GM18907 (cell line): Measurements from ENCODE around the gene FKBP5.
"Not testable (repeated sequence)": the region's sequence is repeated elsewhere in the genome, so short reads cannot be mapped to it uniquely, and the experiment has no call there.

Source experiments
- ATAC-seq: cut with Tn5 transposase; IDR thresholded peaks from one replicate; pipeline ENCODE4 v1.9.1; 2021; ENCODE audit warnings: mild to moderate bottlenecking, moderate library complexity; ENCODE audit not compliant: unreplicated experiment

The FKBP5 gene

GRCh38 chr6:35553315-35553714 lies 135.4 kb downstream of the FKBP5 start:
- ATAC-seq, result no peak

DNA sequence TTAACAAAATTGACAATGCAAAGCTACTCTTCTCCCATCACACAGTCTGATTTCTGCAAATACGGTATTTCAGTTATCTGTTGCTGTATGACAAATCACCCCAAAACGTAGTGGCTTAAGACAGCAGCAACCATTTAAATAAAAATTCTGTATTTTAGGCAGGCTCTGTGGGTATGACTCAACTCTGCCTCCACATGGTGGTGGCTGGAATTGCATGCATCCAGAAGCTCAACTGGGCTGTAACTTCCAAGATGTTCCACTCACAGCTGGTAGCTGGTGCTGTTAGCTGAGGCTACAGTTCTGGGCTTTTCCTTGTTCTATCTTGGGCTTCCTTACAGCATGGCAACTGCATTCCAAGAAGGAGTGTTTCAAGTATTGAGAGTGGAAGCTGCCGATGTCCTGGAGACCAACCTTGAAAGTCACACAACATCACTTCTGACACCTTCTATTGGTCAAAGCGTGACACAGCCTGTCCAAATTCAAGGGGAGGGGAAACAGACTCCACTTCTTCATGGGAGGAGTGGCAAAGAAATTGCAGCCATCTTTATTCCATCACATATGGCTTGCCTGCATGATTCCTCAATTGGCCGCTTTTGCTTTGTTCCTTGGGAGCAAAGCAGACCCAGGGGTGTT lies 136.3 kb downstream of the FKBP5 start:
- no peak for ATAC-seq

- no peak for ATAC-seq
Observed at GRCh38 chr6:35550437-35550836, 138.3 kb downstream of the FKBP5 start.

GRCh38 chr6:35547676-35548075 lies 141.0 kb downstream of the FKBP5 start:
- ATAC-seq, result no peak

DNA sequence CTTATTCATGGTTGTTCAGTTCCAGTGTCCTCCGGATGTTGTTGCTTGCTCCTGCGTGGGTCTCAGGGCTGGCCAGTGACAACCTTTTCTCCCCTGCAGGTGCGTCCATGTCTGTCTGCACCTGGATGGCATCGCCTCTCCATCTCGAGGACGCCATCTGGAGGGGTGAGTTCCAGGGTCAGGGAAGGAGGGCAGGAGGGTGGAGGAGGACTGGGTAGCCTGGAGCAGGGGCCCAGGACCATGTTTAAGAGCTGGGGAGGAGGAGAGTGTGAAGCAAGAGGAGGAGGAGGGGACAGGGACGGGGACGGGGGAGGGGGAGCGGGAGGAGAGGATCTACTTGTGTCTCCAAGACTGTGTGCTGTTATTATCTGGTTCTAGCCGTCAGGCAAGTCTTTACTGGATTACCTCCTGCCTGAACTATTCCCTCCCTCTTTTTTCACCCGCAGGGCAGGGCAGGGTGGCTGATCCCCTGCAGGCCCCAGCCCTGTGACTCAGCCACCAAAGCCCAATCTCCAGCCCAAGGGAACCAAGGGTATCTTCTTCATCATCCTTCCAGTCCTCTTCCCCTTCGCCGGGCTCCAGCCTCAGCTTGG lies 143.8 kb downstream of the FKBP5 start:
- ATAC-seq, result no peak

DNA sequence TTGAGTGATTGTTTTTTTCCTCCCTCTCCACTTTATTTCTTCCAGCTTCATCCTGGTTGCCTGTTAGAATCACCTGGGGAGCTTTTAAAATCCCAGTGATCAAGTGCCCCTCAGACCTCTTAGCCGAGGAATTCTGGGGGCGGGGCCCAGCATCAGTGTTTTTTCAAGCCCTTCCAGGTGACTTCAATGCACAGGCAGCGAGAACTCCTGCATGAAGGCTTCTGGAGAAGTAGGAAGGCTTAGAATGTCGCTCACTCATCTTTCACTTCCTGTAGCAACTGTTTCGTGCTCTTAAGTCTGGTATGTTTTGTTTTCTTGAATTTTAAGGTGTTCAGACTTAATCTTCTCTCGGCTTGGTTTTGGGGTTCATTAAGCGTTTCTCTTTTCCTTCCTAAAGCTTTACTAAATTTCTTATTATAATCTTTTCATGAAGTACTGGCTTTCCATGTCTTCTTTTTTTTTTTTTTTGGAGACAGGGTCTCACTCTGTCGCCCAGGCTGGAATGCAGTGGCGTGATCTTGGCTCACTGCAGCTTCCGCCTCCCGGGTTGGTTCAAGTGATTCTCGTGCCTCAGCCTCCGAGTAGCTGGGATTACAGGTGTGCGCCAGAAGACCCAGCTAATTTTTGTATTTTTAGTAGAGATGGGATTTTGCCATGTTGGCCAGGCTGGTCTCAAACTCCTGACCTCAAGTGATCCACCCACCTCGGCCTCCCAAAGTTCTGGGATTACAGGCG lies 145.1 kb downstream of the FKBP5 start:
- ATAC-seq, result no peak

GRCh38 chr6:35541836-35542235 lies 146.9 kb downstream of the FKBP5 start:
- no peak for ATAC-seq

DNA sequence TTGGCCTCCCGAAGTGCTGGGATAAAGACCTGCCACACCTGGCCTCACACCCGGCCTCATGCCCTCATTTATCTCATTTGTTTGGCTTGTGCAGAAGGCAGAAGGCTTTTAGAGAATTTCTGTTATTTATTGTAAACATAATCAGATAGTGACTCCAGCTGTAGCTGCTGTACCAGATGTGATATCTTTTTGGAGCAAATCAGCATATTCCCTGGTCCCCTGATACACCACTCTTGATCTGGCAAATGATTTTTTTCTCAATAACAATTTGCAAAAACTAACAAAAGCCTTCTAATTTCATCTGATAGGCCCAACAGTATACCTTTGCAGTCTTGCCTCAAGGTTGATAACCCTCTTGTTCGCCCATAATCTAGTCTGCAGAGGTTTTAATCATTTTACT lies 149.5 kb downstream of the FKBP5 start:
- ATAC-seq, result no peak

DNA sequence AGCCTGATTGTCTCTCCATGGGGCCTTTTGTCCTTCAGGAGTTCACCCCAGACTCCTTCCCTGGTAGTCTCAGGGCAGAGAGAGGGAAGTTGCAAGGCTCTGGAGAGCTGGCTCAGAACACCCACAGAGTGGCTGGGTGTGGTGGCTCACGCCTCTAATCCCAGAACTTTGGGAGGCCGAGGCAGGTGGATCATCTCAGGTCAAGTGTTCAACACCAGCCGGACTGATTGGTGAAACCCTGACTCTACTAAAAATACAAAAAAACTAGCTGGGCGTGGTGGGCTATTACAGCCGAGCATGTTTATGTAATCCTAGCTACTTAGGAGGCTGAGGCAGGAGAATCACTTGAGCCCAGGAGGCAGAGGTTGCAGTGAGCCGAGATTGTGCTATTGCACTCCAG lies 152.9 kb downstream of the FKBP5 start:
- not testable (repeated sequence) for ATAC-seq

DNA sequence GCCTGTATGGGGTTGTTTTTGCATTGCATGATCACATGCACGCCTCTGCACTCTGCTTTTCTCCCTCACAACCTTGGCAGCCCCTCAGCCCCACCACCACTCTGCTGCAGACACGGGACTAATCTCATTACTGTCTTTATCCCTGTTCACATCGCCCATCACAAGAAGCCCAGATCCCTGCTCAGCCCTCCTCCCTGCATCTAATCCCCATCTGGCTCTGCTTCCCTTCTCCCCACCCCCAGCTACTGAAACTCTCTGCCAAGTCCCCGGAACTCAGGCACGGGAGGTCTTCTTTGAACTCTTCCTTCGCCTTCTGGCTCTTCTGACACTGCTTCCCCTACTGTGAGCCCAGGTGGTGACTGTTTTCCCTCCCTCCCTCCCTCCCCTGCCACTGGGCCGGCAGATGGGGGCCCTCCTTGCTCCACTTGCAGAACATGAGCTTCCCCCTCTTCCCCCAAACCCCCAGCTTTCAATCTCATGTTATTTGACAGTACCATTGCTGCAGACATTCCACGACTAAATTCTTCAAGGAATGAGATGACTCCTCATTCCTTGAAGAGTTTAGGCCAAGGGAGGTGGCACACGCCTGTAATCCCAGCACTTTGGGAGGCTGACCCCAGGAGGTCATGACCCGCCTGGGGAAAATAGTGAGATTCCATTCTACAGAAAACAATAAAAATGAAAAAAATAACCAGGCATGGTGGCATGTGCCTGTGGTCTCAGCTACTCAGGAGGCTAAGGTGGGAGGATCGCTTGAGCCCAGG lies 154.1 kb downstream of the FKBP5 start:
- ATAC-seq, result no peak

GRCh38 chr6:35533981-35534380 lies 154.7 kb downstream of the FKBP5 start:
- ATAC-seq, result no peak

- no peak for ATAC-seq
Observed at GRCh38 chr6:35532126-35532525, 156.6 kb downstream of the FKBP5 start.

DNA sequence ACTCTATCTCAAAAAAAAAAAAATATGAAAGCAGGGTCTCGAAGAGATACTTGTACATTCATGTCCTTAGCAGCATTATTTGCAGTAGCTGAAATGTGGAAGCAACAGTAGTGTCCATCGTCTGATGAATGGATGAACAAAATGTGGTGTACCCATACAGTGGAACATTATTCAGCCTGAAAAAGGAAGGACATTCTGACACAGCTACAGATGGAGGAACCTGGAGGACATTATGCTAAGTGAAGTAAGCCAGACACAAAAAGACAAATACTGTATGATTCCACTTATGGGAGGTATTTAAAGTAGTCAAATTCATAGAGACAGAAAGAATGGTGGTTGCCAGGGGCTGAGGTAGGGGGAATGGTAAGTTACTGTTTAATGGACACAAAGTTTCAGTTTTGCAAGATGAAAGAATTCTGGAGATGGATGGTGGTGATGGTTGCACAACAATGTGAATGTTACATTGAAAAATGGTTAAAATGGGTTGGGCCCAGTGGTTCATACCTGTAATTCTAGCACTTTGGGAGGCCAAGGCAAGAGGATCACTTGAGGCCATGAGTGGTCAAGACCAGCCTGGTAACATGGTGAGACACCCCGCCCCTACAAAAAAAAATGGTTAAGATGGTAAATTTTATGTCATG lies 164.2 kb downstream of the FKBP5 start:
- ATAC-seq, result no peak
